GOT3 (cell line): ENCODE data around the gene POC1B.

Source experiments
- DNase-seq: peaks from one replicate; lab custom pipeline; 2025; ENCODE audit warnings: mixed read lengths; lab: John Stamatoyannopoulos, UW

Gene POC1B

DNA sequence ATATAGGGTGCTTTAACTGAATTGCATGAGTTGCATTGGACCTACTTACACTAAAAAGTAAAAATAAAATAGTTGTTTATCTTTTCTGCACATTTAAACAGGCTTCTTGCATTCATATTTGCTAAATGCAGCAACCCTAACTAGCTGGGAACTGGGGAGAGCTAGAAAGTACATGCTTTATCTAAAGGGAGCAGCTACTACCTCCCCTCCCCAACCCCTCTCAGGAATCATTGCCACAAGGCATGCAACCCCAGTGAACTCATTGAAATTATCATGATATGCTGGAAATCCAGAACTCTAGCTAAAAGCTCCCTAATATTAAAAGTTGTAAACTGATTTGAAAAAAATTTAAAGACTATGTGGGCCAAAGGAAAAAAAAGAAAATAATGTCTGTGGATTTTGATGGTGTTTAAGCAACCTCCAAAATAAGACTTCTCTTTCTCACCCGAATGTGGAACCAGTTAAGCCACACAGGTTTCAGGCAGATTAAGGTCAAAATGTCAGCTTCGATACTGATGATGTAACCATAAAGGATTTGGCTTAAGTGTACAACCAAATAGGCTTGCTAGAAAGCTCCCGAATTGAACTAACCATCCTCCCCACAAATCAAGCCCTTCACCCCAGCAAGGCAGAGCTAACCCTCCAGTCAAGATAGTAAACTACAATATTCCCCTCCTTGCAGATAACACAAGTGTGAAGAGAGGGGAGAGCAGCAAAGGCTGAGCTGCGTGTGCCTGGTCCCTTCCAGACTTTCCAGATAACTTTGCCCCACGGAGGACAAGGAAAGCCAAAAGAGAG, 13.8 kb upstream of the POC1B start:
- DNase-seq: no peak

DNA sequence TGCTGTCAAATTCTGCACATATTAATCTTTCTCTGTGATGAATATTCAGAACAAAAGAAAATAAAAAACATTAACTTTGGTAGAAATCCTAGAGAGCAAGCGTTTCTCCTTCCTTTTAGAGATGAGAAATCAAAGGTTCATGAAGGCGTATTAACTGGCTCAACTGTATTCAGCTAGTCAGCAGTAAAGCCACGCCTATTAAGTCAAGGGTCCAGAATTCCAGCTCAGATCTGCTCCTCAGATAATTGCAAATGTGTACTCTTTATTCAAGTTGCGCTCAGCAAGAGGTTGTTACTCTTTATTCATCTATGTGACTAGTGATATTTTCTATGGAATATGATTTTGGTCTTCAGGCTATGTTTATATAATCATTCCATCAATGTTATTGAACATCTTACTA, 13.1 kb upstream of the POC1B start:
- no peak for DNase-seq

- no peak for DNase-seq
These were observed 11.5 kb upstream of the POC1B start for GRCh38 chr12:89537389-89537788.

DNA sequence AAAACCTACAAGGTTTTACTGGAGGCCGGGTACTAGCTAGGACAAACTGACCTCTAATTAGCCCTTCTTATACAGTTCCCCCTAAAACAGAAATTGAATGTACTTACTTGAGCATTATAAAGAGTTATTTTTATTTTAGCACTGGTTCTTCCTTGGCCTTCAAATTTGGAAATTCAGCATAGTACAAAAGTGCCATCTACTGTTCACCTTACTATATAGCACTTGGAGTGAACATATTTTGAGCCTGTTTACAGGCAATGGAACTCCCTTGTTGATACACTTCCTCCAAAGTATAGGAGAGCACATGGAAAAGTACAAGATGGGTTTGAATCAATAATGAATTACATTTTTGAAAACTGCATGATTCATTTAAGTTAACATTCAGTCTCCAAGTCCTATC, 3.9 kb upstream of the POC1B start:
- no peak for DNase-seq

DNA sequence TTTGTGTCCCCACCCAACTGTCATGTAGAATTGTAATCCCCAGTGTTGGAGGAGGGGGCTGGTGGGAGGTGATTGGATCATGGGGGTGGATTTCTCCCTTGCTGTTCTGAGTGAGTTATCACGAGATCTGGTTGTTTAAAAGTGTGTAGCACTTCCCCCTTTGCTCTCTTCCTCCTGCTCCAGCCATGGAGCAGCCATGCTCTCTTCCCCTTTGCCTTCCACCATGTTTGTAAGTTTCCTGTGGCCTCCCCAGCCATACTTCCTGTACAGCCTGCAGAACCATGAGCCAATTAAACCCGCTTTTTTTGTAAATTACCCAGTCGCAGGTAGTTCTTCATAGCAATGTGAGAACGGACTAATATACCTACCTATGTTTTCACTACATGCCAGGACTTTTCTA, 2.6 kb upstream of the POC1B start:
- no peak for DNase-seq

DNA sequence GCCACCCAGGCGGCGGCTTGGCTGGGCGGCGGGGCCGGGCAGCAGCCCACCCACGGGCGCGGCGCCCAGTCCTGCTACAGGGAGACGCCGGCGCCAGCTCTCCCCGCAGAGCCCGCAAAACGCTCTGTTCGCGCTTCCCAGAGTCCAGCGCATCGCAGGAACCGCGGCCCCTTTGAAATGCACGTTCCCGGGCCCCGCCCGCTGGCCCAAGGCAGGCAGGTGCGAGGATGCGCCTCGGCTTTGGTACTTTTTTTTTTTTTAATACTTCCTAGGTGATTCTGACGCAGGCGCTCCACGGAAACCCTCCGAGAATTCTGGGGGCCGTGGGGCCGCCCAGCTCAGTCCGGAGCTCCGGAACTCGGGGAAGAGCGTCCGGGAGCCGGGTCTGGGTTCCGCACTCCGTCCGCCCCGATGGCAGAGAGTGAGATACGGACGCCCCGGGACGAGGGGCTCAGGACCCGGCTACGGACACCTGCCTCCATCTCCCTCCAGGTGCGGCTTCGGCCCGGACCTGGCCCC, 483 bp downstream of the POC1B start:
- no peak for DNase-seq

- DNase-seq: peak; percentile 11
These were observed 1.1 kb downstream of the POC1B start, which contains the start of gene GALNT4 for GRCh38 chr12:89524541-89525304. Gene GALNT4, minus strand, starts transcription at chr12:89524796. Its CDS starts 247 bp downstream, at chr12:89524549.

GRCh38 chr12:89523843-89524540, 1.9 kb downstream of the POC1B start:
- no peak for DNase-seq

DNA sequence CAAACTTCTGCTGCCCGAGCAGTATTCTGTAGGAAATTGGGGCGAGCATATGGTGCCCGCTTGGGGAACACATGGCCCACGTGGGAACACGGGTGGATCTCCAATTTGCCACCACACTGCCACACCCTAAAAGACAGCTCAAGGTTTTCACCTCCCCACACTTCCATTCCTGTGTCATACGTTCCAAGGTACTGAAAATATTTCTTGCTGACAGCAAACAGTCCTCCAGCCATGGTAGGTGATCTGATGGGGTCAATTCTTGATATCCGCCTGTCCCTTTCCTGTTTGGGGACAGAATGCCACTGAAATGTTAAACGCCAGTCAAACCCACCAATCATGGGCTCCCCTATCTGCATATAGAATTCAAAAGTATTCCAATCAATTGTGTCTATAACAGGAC, 2.5 kb downstream of the POC1B start:
- DNase-seq: no peak

DNA sequence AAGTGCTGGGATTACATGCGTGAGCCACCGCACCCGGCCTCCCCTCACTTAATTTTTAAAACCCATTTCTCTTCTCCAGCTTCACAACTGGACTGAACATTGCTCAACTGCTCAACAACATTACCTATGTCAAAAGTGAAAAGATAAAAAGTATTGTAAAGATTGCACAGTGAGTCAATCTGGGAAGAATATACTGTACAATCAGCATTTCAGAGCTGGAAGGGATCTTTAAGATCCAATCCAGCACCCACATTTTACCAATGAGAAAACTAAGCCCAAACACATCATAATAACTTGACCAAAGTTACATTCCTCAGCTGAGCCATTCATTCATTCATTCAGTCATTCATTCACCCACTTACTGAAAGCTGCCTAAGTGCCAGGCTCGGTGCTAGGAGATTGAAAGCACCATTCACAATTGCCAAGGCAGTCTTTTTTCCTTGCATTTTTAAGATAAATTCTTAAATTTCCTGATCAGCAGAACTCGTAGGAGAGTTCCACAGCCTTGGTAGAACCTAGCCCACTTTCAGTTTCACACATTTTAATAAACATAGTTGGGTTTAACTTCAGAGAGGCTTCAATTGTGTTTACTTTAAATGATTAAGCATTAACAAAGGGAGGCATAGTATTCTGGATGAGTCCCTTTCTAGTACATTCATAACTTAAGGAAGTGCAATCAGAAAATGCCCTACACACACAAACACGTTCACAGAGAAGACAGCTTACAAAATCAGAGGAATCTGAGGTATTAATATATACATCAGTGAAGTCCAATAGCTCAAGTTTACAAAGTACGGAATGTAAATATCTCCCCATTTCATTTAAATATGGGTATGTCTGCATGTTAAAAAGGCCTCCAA, 4.3 kb downstream of the POC1B start:
- DNase-seq: no peak

- DNase-seq: no peak
These were observed 8.1 kb downstream of the POC1B start for GRCh38 chr12:89517720-89518119.

DNA sequence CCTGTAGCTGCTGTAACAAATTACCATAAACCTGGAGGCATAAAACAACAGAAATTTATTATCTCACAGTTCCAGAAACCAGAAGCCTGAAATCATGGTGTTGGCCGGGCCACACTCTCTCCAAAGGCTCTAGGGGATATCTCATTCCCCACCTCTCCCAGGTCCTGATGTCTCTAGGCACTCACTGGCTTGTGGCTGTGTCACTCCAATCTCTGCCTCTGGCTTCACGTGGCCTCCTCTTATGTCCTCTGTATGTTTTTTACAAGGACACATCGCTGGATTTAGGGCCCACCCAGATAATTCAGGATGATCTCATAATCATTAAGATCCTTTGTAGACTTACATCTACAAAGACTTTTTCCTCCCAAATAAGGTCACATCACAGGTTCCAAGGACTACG, 9.2 kb downstream of the POC1B start:
- no peak for DNase-seq

- no peak for DNase-seq
These were observed 11.1 kb downstream of the POC1B start for GRCh38 chr12:89514751-89515150.

- DNase-seq: no peak
These were observed 12.3 kb downstream of the POC1B start for GRCh38 chr12:89513544-89513943.

- DNase-seq: no peak
These were observed 18.6 kb downstream of the POC1B start for GRCh38 chr12:89507015-89507824.

GRCh38 chr12:89506050-89506449, 19.8 kb downstream of the POC1B start:
- no peak for DNase-seq

- no peak for DNase-seq
These were observed 21.1 kb downstream of the POC1B start for GRCh38 chr12:89504560-89505346.

- DNase-seq: no peak
These were observed 24.1 kb downstream of the POC1B start for GRCh38 chr12:89501793-89502192.

DNA sequence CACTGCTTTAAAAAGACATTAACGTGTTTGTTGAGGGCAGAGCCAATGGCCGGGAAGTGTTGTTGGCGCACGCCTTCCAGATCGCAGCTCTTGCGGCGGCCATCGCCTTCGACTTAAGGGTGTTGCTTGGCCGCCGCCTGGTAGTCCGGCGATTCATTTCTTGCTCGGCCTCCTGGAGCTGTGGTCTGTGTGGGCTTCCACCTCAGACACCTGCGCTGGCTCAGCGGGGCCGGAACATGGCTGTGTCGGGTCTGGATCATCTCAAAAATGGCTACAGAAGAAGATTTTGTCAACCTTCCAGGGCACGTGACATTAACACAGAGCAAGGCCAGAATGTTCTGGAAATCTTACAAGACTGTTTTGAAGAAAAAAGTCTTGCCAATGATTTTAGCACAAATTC, 26.0 kb downstream of the POC1B start:
- DNase-seq: no peak

GRCh38 chr12:89497467-89497866, 28.4 kb downstream of the POC1B start:
- DNase-seq: no peak
